OCI-LY1 (cell line): ENCODE results near the gene STARD13.

Source experiments
- H2AFZ ChIP-seq: fragments of 200-600 bp; sonication (generic), shearing (Covaris generic); 2 replicates; pipeline ENCODE4 v1.6.0; 2014; ENCODE audit warnings: antibody characterized with exemption, mild to moderate bottlenecking, low read length
- H3F3A ChIP-seq: fragments of 200-600 bp; sonication (generic), shearing (Covaris generic); 2 replicates; pipeline ENCODE4 v1.6.0; 2014; ENCODE audit warnings: mild to moderate bottlenecking, antibody characterized with exemption, low read length, moderate library complexity; ENCODE audit not compliant: insufficient read depth
- H3K27ac ChIP-seq: fragments of 200-600 bp; sonication (generic); 2 replicates; pipeline ENCODE4 v1.5.1; 2014; ENCODE audit warnings: low read length, mixed run types, mild to moderate bottlenecking, low read depth; ENCODE audit not compliant: poor library complexity, severe bottlenecking
- H3K27me3 ChIP-seq: fragments of 200-600 bp; sonication (generic); 2 replicates; pipeline ENCODE4 v1.6.0; 2014; ENCODE audit warnings: antibody characterized with exemption, mild to moderate bottlenecking, low read length, moderate library complexity; ENCODE audit not compliant: insufficient read depth
- H3K36me3 ChIP-seq: fragments of 200-600 bp; sonication (generic); 2 replicates; pipeline ENCODE4 v1.6.1; 2014; ENCODE audit warnings: mild to moderate bottlenecking, antibody characterized with exemption, low read length, moderate library complexity, mixed read lengths; ENCODE audit not compliant: insufficient read depth
- H3K4me1 ChIP-seq: fragments of 200-600 bp; sonication (generic); 2 replicates; pipeline ENCODE4 v1.5.1; 2014; ENCODE audit warnings: mild to moderate bottlenecking, low read length, moderate library complexity; ENCODE audit not compliant: insufficient read depth, severe bottlenecking
- H3K4me2 ChIP-seq: fragments of 200-600 bp; sonication (generic), shearing (Covaris generic); 2 replicates; pipeline ENCODE4 v1.6.1; 2014; ENCODE audit warnings: low read length
- H3K4me3 ChIP-seq: fragments of 200-600 bp; sonication (generic); 2 replicates; pipeline ENCODE4 v1.5.1; 2014; ENCODE audit warnings: low read length, low read depth, mild to moderate bottlenecking, mixed read lengths; ENCODE audit not compliant: poor library complexity, severe bottlenecking
- H3K79me2 ChIP-seq: fragments of 200-600 bp; shearing (Covaris generic); 2 replicates; pipeline ENCODE4 v1.6.1; 2016; ENCODE audit warnings: mixed run types, low read length, mixed read lengths; ENCODE audit not compliant: insufficient read depth
- H3K9ac ChIP-seq: fragments of 200-600 bp; sonication (generic), shearing (Covaris generic); 2 replicates; pipeline ENCODE4 v1.6.1; 2014; ENCODE audit warnings: mild to moderate bottlenecking, low read length, mixed read lengths
- H3K9me2 ChIP-seq: fragments of 200-600 bp; sonication (generic), shearing (Covaris generic); 2 replicates; pipeline ENCODE4 v1.6.1; 2014; ENCODE audit warnings: low read depth, mild to moderate bottlenecking, low read length, mixed read lengths
- H3K9me3 ChIP-seq: fragments of 200-600 bp; shearing (Covaris generic); 2 replicates; pipeline ENCODE4 v1.6.1; 2014; ENCODE audit warnings: low read length, mixed read lengths
- H4K20me1 ChIP-seq: fragments of 200-600 bp; sonication (generic), shearing (Covaris generic); 2 replicates; pipeline ENCODE4 v1.6.0; 2016; ENCODE audit warnings: mild to moderate bottlenecking, low read length; ENCODE audit not compliant: insufficient read depth
- EZH2 ChIP-seq: fragments of 200-600 bp; sonication (generic), shearing (Covaris generic); IDR thresholded peaks from 2 replicates; pipeline ENCODE4 v1.8.0; 2017; ENCODE audit warnings: borderline replicate concordance, mixed run types, mild to moderate bottlenecking, antibody characterized with exemption, low read length, moderate library complexity, mixed read lengths
- TF ChIP-seq, protein P1 (sequence below): fragments of 200-600 bp; sonication (generic), shearing (Covaris generic); IDR thresholded peaks from 2 replicates; pipeline ENCODE4 v1.5.1; 2017; ENCODE audit warnings: mild to moderate bottlenecking, antibody characterized with exemption, low read length, moderate library complexity, mixed read lengths

Gene STARD13

DNA sequence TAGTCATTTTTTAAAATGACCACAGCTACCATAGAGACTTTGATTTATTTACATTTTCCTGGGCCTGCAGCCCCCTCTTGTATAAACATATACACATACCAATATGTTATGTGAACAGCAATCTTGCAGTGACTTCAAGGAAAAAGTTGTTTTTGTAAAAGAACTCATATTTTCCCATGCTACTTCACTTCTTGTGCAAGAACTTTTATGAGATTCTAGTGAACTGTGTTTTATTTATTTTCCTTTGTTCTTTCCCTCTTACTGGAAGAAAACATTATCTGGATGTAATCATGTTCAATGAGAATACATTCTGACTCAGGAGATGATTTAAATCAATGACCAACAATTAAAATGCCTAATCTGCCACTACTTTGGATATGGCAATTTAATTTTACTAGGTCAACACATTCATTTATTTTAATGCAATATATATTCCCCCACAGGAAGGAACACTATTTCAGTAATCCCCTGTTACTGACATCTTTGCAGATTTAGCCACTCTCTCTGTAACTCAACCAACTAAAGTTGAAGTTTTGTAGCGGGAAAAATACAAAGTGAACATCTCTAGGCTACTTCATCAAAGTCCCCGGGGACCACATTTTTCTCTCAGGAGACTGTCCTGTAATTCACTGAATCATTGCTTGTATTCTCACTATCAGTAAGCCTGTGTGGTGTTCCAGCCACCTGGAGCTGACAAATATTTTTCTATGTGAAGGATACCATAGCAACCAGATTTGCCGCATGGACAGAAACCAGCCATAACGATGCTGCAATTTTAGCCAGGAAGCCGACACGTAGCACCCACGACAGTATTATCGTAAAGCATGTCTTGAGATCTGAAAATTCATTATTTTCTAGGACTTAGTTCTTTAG lies 90.5 kb downstream of the STARD13 start:
- no peak overlapping the region for H3K27ac ChIP-seq
- no peak overlapping the region for H3K4me3 ChIP-seq
- no peaks in the 10 kb centered on the region for H3K27me3 ChIP-seq
- no peaks in the 10 kb centered on the region for H3K9me3 ChIP-seq
- no peaks in the 10 kb centered on the region for H3K79me2 ChIP-seq
- no peaks in the 10 kb centered on the region for H3K9me2 ChIP-seq
- H3K9ac ChIP-seq: no peak overlapping the region
- no peaks in the 10 kb centered on the region for H3K36me3 ChIP-seq
- no peak overlapping the region for H2AFZ ChIP-seq
- no peak overlapping the region for H3K4me2 ChIP-seq
- H4K20me1 ChIP-seq: no peaks in the 10 kb centered on the region
- TF ChIP-seq, protein P1, sequence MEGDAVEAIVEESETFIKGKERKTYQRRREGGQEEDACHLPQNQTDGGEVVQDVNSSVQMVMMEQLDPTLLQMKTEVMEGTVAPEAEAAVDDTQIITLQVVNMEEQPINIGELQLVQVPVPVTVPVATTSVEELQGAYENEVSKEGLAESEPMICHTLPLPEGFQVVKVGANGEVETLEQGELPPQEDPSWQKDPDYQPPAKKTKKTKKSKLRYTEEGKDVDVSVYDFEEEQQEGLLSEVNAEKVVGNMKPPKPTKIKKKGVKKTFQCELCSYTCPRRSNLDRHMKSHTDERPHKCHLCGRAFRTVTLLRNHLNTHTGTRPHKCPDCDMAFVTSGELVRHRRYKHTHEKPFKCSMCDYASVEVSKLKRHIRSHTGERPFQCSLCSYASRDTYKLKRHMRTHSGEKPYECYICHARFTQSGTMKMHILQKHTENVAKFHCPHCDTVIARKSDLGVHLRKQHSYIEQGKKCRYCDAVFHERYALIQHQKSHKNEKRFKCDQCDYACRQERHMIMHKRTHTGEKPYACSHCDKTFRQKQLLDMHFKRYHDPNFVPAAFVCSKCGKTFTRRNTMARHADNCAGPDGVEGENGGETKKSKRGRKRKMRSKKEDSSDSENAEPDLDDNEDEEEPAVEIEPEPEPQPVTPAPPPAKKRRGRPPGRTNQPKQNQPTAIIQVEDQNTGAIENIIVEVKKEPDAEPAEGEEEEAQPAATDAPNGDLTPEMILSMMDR: no peak
- TF ChIP-seq EZH2: no peak
- H3F3A ChIP-seq: no peaks in the 10 kb centered on the region
- H3K4me1 ChIP-seq: no peaks in the 10 kb centered on the region

DNA sequence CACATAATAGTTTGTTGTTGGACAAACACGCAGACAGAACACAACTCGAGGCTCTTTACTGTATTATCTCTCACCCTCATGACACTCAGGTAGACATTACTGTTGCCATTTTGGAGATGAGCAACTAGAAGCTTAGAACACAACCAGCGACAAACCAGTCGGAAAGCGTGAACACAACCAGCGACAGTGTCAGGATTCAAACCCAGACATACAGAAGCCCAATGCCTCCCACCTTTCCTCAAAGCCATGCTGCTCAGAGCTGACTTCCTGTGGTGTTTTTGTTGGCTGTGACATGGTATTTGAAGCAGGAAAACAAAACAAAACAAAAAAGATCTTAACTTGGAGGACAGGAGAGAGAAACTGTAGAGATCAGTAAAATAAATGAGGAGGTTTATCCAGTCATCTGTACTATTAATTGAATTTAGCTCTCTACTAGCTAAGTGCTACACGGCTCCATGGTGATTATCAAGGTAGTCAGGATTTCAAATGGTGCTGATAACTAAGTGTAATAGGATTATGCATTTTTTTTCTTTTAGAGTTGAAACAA lies 92.1 kb downstream of the STARD13 start:
- Histone ChIP-seq H3K27ac (no peak overlapping the region), H3K9ac (no peak overlapping the region), H3K79me2 (no peaks in the 10 kb centered on the region)

DNA sequence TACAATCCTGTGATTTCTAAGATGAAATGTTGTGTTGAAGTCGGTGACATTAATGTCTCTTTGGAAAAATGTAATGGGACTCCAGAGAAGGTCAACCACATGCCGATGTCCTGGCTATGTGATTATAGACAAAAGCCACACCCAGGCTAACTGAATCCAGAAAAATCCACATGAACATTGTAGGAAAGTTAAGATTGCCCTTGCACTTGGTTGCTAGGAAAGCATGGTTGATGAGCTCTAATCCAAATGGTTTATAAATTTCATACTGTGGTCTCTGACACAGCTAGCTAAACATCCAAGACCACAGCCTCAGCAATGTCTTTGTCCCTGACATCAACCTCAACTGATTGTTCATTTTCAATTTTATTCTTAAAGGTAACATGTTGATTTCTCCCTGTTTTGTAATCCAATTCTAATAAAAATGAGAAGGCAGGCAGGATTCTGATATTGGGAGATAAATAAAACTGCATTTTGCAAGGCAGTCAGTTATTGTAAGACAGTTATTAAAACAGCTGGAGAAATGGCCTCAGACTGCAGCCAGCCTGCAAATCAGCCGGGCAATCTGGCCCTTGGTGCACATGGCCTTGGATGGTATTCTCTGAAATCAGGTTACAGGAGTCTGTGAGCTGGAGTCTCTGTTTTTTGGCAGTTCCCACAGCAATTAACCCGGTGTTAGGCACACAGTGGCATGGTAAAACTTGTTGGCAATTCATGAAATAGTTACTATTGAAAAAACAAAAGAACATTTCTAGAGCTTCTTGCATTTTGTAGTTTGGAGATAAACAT lies 93.9 kb downstream of the STARD13 start:
- Histone ChIP-seq H3K27me3 (no peaks in the 10 kb centered on the region), H3K4me3 (no peak overlapping the region), H4K20me1 (no peaks in the 10 kb centered on the region), H3F3A (no peaks in the 10 kb centered on the region), H3K4me2 (no peak overlapping the region), H3K79me2 (no peaks in the 10 kb centered on the region), H3K9ac (no peak overlapping the region), H3K9me3 (no peaks in the 10 kb centered on the region), H3K36me3 (no peaks in the 10 kb centered on the region), H3K9me2 (no peaks in the 10 kb centered on the region), H2AFZ (no peak overlapping the region), H3K4me1 (no peaks in the 10 kb centered on the region), H3K27ac (no peak overlapping the region)
- no peak for TF ChIP-seq EZH2
- TF ChIP-seq, protein P1: no peak

More for the DNA sequence above, 92.1 kb downstream of the STARD13 start:
- Histone ChIP-seq H3K27me3 (no peaks in the 10 kb centered on the region), H3K9me3 (no peaks in the 10 kb centered on the region), H3K4me1 (no peaks in the 10 kb centered on the region), H3K36me3 (no peaks in the 10 kb centered on the region), H3K4me2 (no peak overlapping the region), H4K20me1 (no peaks in the 10 kb centered on the region), H2AFZ (no peak overlapping the region), H3K4me3 (no peak overlapping the region), H3K9me2 (no peaks in the 10 kb centered on the region), H3F3A (no peaks in the 10 kb centered on the region)
- TF ChIP-seq EZH2: no peak
- TF ChIP-seq, protein P1: no peak
